AG10803 (cell line): ENCODE measurements around the gene EFL1.
"Not testable (repeated sequence)": the region's sequence is repeated elsewhere in the genome, so short reads cannot be mapped to it uniquely, and the experiment has no call there.

Source experiments
- DNase-seq: peaks from one replicate; pipeline ENCODE4 v3.0.0; 2010; ENCODE audit warnings: low read depth
- H3K4me3 ChIP-seq: 2 replicates; pipeline ENCODE4 v1.5.1; 2011; ENCODE audit warnings: mild to moderate bottlenecking, low read length, control low read depth
- TF ChIP-seq, protein P1 (sequence below): conservative IDR thresholded peaks from 2 replicates; pipeline ENCODE4 v1.5.1; 2011; ENCODE audit warnings: mild to moderate bottlenecking, low read length, control low read depth, inconsistent platforms

The EFL1 gene

DNA sequence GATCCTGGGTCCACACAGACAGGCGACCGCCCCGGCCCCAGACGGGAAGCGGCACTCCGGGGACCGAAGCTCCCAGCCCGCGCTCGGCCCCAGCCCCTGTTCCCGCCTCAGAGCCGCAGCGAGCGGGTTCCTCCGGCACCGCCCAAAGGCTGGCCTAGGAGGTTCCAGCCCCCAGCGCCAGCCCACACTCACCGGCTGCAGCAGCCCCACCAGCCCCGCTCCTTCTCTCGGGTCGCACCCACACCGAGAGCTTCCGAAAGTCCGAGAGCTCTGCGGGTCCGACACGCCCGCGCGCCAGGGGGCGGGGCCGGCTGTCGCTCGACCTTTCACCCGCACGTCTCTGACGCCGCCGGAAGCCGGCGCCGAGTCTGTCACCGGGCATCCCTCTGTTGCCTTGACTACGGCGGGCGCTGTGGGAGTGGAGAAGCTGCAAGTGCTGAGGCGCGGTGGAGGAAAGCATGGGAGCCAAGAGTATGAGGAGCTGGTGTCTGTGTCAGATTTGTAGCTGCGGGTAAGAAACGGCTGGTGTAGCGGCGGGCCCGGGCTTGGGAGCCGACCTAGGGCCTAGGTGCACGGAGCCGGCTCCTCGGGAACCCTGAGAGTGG lies at the start of gene EFL1, which contains the start of gene SAXO2:
TSS of gene EFL1 (minus strand) at position 313 of the 605 bp plus-strand sequence. CDS start 956 bp downstream, outside the sequence.
TSS of gene SAXO2 (plus strand) at position 397 of the 605 bp plus-strand sequence. CDS start at position 459, 62 bp downstream.
- TF ChIP-seq, protein P1, sequence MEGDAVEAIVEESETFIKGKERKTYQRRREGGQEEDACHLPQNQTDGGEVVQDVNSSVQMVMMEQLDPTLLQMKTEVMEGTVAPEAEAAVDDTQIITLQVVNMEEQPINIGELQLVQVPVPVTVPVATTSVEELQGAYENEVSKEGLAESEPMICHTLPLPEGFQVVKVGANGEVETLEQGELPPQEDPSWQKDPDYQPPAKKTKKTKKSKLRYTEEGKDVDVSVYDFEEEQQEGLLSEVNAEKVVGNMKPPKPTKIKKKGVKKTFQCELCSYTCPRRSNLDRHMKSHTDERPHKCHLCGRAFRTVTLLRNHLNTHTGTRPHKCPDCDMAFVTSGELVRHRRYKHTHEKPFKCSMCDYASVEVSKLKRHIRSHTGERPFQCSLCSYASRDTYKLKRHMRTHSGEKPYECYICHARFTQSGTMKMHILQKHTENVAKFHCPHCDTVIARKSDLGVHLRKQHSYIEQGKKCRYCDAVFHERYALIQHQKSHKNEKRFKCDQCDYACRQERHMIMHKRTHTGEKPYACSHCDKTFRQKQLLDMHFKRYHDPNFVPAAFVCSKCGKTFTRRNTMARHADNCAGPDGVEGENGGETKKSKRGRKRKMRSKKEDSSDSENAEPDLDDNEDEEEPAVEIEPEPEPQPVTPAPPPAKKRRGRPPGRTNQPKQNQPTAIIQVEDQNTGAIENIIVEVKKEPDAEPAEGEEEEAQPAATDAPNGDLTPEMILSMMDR, result no peak
- DNase-seq, result peak; percentile 82
- H3K4me3 ChIP-seq, result peak within 1 kb of the TSS; percentile 81

DNA sequence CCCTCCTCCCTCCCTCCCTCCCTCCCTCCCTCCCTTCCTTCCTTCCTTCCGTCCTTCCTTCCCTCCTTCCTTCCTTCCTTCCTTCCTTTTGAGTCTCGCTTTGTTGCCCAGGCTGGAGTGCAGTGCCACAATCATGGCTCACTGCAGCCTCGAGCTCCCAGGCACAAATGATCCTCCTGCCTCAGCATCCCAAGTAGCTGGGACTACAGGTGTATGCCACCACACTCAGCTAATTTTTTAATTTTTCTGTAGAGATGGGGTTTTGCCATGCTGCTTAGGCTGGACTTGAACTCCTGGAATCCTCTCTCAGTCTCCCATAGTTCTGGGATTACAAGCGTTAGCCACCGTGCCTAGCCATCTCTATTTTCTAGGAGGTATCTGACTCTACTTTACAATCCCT lies 48.8 kb upstream of the EFL1 start:
- not testable (repeated sequence) for H3K4me3 ChIP-seq, DNase-seq

DNA sequence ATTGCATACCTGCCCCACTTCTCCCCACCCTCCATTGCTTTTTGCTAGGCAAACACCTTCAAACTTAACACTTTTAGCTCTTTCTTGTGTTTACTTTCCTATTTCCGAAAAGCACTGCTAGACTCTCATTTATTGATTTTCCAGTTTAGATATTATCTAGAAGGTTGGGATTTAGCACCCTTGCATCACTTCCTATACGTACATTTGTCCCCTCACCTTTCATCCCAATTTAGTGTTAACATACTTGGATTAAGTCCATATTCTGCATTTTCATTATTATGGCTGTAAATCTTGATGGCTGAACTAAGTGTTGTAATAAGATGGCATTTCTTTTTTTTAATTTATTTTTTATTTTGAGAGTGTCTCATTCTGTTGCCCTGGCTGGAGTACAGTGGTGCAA lies 47.3 kb upstream of the EFL1 start:
- DNase-seq, result no peak
- TF ChIP-seq, protein P1, result no peak

DNA sequence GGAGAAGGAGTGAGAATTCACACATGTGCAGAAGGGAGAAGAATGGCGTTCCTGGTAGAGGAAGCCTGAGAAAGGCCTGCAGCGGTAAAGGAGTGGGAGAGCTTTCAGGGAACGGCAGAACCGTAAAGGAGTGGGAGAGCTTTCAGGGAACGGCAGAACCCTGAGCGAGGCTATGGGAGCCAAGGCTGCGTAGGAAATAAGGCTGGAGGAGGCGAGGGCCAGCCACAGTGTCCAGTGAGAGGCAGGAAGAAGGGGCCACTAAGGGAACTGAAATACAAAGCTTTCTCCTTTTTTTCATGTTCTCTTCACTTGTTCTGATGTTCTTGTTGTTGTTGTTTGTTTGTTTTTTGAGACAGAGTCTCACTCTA lies 45.2 kb upstream of the EFL1 start:
- no peak for DNase-seq
- H3K4me3 ChIP-seq, result no peak overlapping the region
- TF ChIP-seq, protein P1, result no peak

More for the DNA sequence above, 47.3 kb upstream of the EFL1 start:
- no peak overlapping the region for H3K4me3 ChIP-seq

DNA sequence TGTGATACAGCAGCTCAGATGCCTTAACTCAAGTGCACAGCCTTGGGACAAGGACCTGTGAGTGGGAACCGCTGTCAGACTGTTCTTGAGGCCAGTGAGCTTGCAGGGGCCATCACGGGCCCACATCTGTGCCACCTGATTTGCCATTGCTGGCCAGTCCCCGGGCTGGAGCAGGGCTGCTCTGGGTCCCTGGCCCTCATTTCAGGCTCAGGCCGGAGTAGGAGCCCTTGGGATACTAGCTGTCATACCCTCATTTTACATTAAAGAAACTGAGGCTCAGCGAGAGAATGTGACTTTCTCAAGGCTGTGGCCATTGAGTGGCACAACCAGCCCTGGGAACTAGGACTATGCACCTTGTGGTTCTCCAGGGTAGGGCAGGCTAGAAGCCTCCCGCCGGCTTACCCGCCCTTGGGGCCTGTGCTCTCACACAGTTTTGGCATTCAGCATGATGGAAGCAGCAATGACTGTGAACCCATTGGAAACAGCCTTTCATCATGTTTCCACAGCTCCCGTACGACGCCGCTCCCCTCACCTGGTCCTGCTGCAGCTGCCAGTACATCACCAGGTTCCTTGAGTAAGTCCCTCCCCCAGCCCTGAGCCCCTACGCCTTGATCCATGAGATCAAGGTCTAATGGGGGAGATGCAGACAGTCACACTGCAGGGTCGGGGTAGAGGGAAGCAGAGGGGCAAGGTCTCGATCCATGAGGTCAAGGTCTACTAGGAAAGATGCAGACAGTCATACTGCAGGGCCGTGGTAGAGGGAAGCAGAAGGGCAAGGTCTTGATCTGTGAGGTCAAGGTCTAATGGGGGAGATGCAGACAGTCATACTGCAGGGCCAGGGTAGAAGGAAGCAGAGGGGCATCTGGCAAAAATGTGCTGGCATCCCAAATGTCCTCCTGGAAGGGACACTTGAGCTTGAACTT lies 44.5 kb upstream of the EFL1 start:
- no peak overlapping the region for H3K4me3 ChIP-seq
- DNase-seq, result no peak

DNA sequence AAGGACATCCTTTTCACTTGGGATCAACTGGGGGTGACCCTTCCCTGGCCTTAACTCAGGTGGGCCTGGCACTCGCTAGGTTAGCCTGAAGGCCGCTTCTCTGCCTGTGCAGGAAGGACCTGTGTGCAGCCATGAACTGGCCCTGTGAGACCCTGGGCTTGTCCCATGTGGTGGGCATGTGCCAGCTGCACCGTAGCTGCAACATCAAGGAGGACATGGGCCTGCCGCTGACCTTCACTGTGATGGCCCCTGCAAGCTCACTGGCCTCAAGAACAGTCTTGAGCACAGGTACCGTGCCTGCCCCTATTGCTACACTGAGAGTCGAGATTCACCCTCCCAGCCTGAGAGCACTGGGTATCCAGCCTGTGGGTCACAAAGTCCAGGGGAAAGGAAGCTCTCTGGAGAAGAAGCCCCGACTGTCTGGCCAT lies 43.1 kb upstream of the EFL1 start:
- no peak overlapping the region for H3K4me3 ChIP-seq
- TF ChIP-seq, protein P1, result no peak
- no peak for DNase-seq

More for the DNA sequence above, 44.5 kb upstream of the EFL1 start:
- TF ChIP-seq, protein P1, result no peak

DNA sequence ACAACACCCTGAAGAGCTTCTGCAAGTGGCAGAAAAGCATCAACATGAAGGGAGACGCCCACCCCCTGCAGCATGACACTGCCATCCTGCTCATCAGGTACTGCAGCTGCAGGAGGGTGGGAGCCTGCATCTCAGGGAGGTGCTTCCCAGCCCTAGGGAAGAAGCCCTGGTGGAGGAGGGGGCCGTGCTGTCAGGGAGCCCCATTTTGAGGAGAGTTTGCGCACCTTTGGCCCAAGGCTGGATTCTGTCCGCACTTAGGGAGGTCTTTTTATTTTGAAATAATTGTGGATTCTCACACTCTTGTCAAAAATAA lies 42.2 kb upstream of the EFL1 start:
- TF ChIP-seq, protein P1, result no peak
- DNase-seq, result no peak
- H3K4me3 ChIP-seq, result no peak overlapping the region
